Measurements from ENCODE around the gene AATF.

Gene AATF

DNA sequence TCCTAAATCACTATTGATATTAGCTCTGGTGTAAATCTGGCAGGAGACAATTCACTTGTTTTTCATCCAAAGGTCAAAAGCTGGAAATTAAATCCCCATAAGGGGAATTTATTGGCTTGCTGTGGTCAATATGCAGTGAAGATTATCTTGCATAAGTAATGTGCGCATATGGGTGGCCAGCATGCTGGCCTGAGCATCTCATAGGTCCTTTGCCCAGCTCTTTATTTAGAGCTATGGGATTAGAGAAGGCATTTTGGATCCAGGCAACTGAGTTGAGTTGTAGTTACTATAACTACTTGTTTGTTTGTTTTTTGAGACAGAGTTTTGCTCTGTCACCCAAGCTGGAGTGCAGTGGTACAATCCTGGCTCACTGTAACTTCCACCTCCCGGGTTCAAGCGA is 110.7 kb downstream of the AATF start:
- H3K27me3 ChIP-seq (ENCODE audit: insufficient read depth, poor library complexity, severe bottlenecking): no peaks in the 10 kb centered on the region
- H3K27ac ChIP-seq (replicated peaks): no peak overlapping the region
- TF ChIP-seq, protein P1, sequence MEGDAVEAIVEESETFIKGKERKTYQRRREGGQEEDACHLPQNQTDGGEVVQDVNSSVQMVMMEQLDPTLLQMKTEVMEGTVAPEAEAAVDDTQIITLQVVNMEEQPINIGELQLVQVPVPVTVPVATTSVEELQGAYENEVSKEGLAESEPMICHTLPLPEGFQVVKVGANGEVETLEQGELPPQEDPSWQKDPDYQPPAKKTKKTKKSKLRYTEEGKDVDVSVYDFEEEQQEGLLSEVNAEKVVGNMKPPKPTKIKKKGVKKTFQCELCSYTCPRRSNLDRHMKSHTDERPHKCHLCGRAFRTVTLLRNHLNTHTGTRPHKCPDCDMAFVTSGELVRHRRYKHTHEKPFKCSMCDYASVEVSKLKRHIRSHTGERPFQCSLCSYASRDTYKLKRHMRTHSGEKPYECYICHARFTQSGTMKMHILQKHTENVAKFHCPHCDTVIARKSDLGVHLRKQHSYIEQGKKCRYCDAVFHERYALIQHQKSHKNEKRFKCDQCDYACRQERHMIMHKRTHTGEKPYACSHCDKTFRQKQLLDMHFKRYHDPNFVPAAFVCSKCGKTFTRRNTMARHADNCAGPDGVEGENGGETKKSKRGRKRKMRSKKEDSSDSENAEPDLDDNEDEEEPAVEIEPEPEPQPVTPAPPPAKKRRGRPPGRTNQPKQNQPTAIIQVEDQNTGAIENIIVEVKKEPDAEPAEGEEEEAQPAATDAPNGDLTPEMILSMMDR (IDR thresholded peaks at IDR 0.05; ENCODE audit: insufficient read depth, low read length): no peak
- TF ChIP-seq SPI1 (IDR thresholded peaks at IDR 0.05; ENCODE audit: borderline replicate concordance, low read depth) (no peak), POLR2AphosphoS5 (IDR thresholded peaks at IDR 0.05; ENCODE audit: low read depth) (no peak), GABPA (IDR thresholded peaks at IDR 0.05; ENCODE audit: low read depth) (no peak)
- TF ChIP-seq, protein P2, sequence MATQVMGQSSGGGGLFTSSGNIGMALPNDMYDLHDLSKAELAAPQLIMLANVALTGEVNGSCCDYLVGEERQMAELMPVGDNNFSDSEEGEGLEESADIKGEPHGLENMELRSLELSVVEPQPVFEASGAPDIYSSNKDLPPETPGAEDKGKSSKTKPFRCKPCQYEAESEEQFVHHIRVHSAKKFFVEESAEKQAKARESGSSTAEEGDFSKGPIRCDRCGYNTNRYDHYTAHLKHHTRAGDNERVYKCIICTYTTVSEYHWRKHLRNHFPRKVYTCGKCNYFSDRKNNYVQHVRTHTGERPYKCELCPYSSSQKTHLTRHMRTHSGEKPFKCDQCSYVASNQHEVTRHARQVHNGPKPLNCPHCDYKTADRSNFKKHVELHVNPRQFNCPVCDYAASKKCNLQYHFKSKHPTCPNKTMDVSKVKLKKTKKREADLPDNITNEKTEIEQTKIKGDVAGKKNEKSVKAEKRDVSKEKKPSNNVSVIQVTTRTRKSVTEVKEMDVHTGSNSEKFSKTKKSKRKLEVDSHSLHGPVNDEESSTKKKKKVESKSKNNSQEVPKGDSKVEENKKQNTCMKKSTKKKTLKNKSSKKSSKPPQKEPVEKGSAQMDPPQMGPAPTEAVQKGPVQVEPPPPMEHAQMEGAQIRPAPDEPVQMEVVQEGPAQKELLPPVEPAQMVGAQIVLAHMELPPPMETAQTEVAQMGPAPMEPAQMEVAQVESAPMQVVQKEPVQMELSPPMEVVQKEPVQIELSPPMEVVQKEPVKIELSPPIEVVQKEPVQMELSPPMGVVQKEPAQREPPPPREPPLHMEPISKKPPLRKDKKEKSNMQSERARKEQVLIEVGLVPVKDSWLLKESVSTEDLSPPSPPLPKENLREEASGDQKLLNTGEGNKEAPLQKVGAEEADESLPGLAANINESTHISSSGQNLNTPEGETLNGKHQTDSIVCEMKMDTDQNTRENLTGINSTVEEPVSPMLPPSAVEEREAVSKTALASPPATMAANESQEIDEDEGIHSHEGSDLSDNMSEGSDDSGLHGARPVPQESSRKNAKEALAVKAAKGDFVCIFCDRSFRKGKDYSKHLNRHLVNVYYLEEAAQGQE (IDR thresholded peaks at IDR 0.05; ENCODE audit: insufficient replicate concordance, low read depth): no peak
- DNase-seq (ENCODE audit: low read depth in 1 of 2, low spot score in 1 of 2): no peak
- no peak overlapping the region for H3K4me3 ChIP-seq (replicated peaks; ENCODE audit: insufficient read depth, low read length)

DNA sequence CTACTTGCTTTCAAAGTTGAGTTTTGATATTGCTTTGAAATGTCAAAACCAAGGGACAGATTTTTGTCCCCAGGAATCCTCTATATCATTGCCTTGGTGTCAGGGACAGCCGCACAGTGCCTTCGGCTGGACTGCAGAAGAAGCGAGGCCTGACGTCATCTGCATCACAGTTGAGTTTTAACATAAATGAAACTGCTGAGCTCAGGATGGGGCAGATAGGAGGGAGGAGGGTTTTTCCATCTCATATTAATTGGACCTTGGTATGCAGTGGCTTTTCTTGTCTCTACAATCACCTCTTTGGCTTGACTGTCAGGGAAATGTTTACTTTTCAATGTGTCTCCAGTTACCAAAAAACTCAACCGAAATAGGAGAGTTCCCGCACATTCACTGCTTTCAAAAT is 111.3 kb downstream of the AATF start:
- no peaks in the 10 kb centered on the region for H3K27me3 ChIP-seq (ENCODE audit: insufficient read depth, poor library complexity, severe bottlenecking)

DNA sequence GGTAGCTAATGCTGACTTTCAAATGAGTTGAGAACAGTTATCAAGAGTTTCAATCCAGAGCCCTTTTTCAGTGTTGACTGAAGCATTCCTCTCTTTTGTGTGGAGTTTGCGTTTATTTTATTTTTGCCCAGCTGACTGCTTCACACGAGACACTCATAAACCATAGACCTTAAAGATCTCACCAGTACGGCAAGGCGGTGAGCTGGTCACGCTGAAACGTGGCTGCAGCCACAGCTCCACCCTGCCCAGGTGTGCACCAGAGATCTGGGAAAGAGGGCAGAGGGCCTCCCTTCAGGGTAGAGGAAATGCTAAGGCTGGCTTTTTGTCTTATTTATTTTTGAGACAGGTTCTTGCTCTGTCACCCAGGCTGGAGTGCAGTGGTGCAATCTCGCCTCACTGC is 112.2 kb downstream of the AATF start:
- Histone ChIP-seq H3K27me3 (ENCODE audit: insufficient read depth, poor library complexity, severe bottlenecking) (no peaks in the 10 kb centered on the region), H3K27ac (replicated peaks) (no peak overlapping the region), H3K4me3 (replicated peaks; ENCODE audit: insufficient read depth, low read length) (no peak overlapping the region)
- TF ChIP-seq GABPA (IDR thresholded peaks at IDR 0.05; ENCODE audit: low read depth) (no peak), SPI1 (IDR thresholded peaks at IDR 0.05; ENCODE audit: borderline replicate concordance, low read depth) (no peak), POLR2AphosphoS5 (IDR thresholded peaks at IDR 0.05; ENCODE audit: low read depth) (no peak)
- TF ChIP-seq, protein P2 (IDR thresholded peaks at IDR 0.05; ENCODE audit: insufficient replicate concordance, low read depth): no peak
- TF ChIP-seq, protein P1 (IDR thresholded peaks at IDR 0.05; ENCODE audit: insufficient read depth, low read length): no peak
- DNase-seq (ENCODE audit: low read depth in 1 of 2, low spot score in 1 of 2): no peak

More for the DNA sequence above, 111.3 kb downstream of the AATF start:
- TF ChIP-seq POLR2AphosphoS5 (IDR thresholded peaks at IDR 0.05; ENCODE audit: low read depth): no peak
- no peak for TF ChIP-seq GABPA (IDR thresholded peaks at IDR 0.05; ENCODE audit: low read depth)
- no peak for TF ChIP-seq SPI1 (IDR thresholded peaks at IDR 0.05; ENCODE audit: borderline replicate concordance, low read depth)
- TF ChIP-seq, protein P2 (IDR thresholded peaks at IDR 0.05; ENCODE audit: insufficient replicate concordance, low read depth): no peak
- TF ChIP-seq, protein P1 (IDR thresholded peaks at IDR 0.05; ENCODE audit: insufficient read depth, low read length): no peak
- Histone ChIP-seq H3K27ac (replicated peaks) (no peak overlapping the region), H3K4me3 (replicated peaks; ENCODE audit: insufficient read depth, low read length) (no peak overlapping the region)
- DNase-seq (ENCODE audit: low read depth in 1 of 2, low spot score in 1 of 2): no peak

All from HL-60 (cell line).